T-helper 22 cell (primary cell): Measurements from ENCODE around the gene HMGXB3.

ENCODE experiments used
- DNase-seq: peaks from one replicate; pipeline ENCODE4 v3.0.0-alpha.2; 2020; ENCODE audit warnings: low read depth

HMGXB3 gene

DNA sequence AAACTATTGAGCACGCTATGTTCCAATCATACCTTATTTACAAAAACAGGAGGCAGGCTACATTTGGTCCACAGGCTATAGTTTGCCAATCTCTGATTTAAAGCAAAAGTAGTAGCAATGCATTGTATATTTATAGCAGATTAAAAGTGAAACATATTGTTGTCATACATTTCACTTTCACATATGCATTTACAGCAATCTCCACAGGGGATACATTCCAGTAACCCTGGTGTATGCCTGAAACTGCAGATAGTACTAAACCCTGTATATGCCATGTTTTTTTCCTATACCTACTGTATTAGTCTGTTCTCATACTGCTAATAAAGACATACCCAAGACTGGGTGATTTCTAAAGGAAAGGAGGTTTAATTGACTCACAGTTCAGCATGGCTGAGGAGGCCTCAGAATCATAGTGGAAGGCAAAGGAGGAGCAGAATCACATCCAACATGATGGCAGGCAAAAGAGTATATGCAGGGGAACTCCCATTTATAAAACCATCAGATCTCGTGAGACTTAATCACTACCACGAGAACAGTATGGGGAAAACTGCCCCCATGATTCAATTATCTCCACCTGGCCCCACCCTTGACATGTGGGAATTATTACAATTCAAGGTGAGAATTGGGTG, 91.7 kb downstream of the HMGXB3 start:
- no peak for DNase-seq

DNA sequence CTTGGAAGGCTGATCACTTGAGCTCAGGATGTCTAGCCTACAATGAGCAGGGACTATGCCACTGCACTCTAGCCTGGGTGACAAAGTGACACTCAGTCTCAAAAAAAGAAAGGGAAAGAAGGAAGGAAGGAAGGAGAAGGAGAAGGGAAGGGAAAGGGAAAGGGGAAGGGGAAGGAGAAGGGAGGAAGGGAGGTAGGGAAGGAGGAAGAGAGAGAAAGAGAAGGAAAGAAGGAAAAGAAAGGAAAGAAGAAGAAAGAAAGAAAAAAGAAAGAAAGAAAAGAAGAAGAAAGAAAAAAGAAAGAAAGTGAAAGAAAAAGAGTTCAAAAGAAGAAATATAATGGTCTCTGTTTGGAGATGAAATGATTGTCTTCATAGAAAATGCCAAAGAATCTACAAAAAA, 96.6 kb downstream of the HMGXB3 start:
- no peak for DNase-seq

DNA sequence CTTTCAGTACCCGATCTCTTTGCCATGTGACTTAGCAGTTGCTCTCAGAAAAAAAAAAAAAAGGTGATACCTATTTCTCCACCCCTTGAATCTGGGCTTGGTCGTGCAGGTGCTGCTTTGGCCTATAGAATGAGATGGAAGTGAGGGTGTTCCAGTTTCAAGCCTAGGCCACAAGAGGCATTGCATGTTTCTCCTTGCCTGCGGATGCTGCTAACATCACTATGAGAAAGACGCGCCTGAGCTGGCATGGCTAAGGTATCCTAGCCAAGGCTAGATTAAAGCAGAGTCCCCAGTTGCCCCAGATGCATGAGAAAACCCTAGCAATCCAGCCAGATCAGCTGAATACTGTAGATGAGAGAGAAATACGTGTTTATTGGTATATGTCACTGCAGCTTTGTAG, 100.5 kb downstream of the HMGXB3 start:
- no peak for DNase-seq
